Esophagus squamous epithelium (tissue), 5 donors: Measurements from ENCODE around the gene EBF4. TPM values are rescaled to one million over a fixed set of nuclear protein-coding genes. Genes with fewer than 3 reads are reported as not detected.

Experiments
- DNase-seq: peaks from one replicate; lab custom pipeline; 2025; lab: John Stamatoyannopoulos, UW
- H3K27ac ChIP-seq, 4 donors: fragments of 200-600 bp; sonication (generic); one replicate each; pipeline ENCODE4 v1.5.1; 2016 to 2019; ENCODE audit warnings: mild to moderate bottlenecking in 1 of 4
- H3K27me3 ChIP-seq, 4 donors: fragments of 200-600 bp; sonication (generic); 1 replicate in 3 of 4; 2 replicates in 1 of 4; pipeline versions ENCODE4 v1.5.1 to v1.6.0; 2017 to 2021; ENCODE audit warnings: antibody characterized with exemption in 1 of 4
- H3K36me3 ChIP-seq, 3 donors: fragments of 200-600 bp; sonication (generic); one replicate each; pipeline ENCODE4 v1.5.1; 2016 to 2019
- H3K4me1 ChIP-seq, 3 donors: fragments of 200-600 bp; sonication (generic); one replicate each; pipeline ENCODE4 v1.5.1; 2017 to 2019
- H3K4me3 ChIP-seq, 4 donors: fragments of 200-600 bp; sonication (generic); 1 replicate in 3 of 4; 2 replicates in 1 of 4; pipeline ENCODE4 v1.5.1; 2016 to 2019; ENCODE audit warnings: mild to moderate bottlenecking in 2 of 4, moderate library complexity in 1 of 4
- H3K9me3 ChIP-seq, 3 donors: fragments of 200-600 bp; sonication (generic); one replicate each; pipeline ENCODE4 v1.5.1; 2016 to 2019
- POLR2A ChIP-seq, 4 donors: fragments of 450-650 bp; IDR thresholded peaks; one replicate each; pipeline ENCODE4 v1.6.1; 2017; ENCODE audit warnings: antibody characterized with exemption in 4 of 4, mild to moderate bottlenecking in 4 of 4, moderate library complexity in 3 of 4
- WGBS, 2 donors: methylation state at CpG; one replicate each; pipeline ENCODE4 v1.1.5; 2018; 5-methylcytosine and 5-hydroxymethylcytosine counted together
- intact Hi-C: fragments of 100-400 bp; cut with DNase I; formaldehyde crosslinking; loops from one replicate; pipeline ENCODE4 v1.15.0; 2022
- total RNA-seq, 4 donors: library from RNA; depleted of rRNA; stranded (reverse); fragments of >200 nt; gene quantifications; one replicate each; pipeline ENCODE4 v1.1.0, GENCODE V29; 2016
- TF ChIP-seq, protein P1 (sequence below), 6 experiments: fragments of 450-650 bp in 4 of 6; fragments of 200-600 bp in 2 of 6; sonication (generic) in 2 of 6; IDR thresholded peaks; one replicate each; pipeline ENCODE4 v1.5.1; 2016 to 2019; ENCODE audit warnings: antibody characterized with exemption in 6 of 6, mild to moderate bottlenecking in 4 of 6, moderate library complexity in 4 of 6
- donor health status: DM: yes; HTN: yes; CAD: no.

EBF4 gene
- total RNA-seq, 4 donors from 2014 or later: 3.2 to 10.4 (median 7.2) TPM

DNA sequence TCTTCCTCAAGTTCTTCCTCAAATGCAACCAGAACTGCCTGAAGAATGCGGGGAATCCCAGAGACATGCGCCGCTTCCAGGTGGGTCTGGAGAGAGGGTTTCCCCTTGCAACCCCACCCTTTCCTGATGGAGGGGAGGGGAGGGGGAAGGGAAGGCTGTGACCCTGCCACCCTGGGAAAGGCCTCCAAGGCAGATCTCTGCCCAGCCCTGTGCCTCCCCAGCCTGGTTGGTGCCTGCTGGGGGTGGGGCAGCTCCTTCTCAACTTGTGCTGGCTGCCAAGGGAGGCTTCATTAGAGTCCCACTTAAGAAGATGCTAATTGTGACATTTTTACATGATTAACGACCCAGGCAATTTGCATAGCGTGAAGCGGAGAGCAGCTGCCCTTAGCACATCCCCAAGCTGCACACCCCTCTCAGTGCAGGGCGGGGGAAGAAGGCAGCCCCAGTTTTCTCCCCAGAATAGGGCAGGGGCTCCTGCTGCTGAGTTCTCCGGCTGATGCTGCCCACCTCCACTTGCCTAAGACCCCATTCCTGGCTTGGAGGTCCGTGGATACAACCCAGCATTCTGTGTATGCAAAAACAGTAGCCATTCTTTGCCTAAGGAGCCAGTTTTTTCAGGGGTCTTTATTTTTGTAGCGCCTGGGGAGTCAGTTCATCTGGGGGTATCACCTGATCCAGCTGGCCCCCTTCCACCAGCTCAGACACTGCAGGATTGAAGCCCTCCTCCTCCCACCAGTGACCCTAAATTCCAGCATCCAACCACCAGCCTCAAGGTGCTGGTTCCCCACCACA lies 56.2 kb downstream of the EBF4 start:
- intact Hi-C loops: no loop called here
- Histone ChIP-seq H3K27ac (no peak overlapping the region), H3K27me3 (peaks cover 0 to 44% (median 0%) of the 10 kb centered on the region in 4 donors), H3K9me3 (no peaks in the 10 kb centered on the region), H3K4me3 (no peak overlapping the region), H3K36me3 (no peaks in the 10 kb centered on the region), H3K4me1 (peaks cover 20 to 37% (median 20%) of the 10 kb centered on the region in 3 donors)
- 65% methylated on average over 7 to 9 of the region's 10 CpGs for WGBS, 2 donors
- TF ChIP-seq, protein P1, sequence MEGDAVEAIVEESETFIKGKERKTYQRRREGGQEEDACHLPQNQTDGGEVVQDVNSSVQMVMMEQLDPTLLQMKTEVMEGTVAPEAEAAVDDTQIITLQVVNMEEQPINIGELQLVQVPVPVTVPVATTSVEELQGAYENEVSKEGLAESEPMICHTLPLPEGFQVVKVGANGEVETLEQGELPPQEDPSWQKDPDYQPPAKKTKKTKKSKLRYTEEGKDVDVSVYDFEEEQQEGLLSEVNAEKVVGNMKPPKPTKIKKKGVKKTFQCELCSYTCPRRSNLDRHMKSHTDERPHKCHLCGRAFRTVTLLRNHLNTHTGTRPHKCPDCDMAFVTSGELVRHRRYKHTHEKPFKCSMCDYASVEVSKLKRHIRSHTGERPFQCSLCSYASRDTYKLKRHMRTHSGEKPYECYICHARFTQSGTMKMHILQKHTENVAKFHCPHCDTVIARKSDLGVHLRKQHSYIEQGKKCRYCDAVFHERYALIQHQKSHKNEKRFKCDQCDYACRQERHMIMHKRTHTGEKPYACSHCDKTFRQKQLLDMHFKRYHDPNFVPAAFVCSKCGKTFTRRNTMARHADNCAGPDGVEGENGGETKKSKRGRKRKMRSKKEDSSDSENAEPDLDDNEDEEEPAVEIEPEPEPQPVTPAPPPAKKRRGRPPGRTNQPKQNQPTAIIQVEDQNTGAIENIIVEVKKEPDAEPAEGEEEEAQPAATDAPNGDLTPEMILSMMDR (IDR thresholded peaks at IDR 0.05): no peak
- no peak for TF ChIP-seq POLR2A (IDR thresholded peaks at IDR 0.05)
- no peak for DNase-seq

DNA sequence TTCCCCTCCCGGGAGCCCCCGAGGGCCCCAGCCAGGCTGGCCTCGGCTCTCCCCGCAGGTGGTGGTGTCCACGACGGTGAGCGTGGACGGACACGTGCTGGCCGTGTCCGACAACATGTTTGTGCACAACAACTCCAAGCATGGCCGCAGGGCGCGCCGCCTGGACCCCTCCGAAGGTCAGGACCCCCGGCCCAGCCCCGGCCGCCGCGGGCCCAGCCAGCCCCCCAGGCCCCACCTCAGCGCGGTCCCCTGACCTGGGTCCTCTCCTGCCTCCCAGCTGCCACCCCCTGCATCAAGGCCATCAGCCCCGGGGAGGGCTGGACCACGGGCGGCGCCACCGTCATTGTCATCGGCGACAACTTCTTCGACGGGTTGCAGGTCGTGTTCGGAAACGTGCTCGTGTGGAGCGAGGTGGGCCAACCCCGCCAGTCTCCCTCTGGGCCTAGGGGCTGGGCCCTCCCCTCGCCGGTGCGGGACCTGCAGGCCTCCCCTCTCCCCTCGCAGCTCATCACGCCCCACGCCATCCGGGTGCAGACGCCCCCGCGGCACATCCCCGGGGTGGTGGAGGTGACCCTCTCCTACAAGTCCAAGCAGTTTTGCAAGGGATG lies 56.9 kb downstream of the EBF4 start:
- intact Hi-C loops: no loop called here
- Histone ChIP-seq H3K36me3 (no peaks in the 10 kb centered on the region), H3K27me3 (peaks cover 0 to 51% (median 2%) of the 10 kb centered on the region in 4 donors), H3K27ac (no peak overlapping the region), H3K4me1 (peaks cover 20 to 41% (median 20%) of the 10 kb centered on the region in 3 donors), H3K9me3 (no peaks in the 10 kb centered on the region), H3K4me3 (no peak overlapping the region)
- WGBS, 2 donors: 0 to 55% methylated on average over 1 to 4 of the region's 49 CpGs
- no peak for DNase-seq
- TF ChIP-seq, protein P1 (IDR thresholded peaks at IDR 0.05): no peak
- TF ChIP-seq POLR2A (IDR thresholded peaks at IDR 0.05): no peak

DNA sequence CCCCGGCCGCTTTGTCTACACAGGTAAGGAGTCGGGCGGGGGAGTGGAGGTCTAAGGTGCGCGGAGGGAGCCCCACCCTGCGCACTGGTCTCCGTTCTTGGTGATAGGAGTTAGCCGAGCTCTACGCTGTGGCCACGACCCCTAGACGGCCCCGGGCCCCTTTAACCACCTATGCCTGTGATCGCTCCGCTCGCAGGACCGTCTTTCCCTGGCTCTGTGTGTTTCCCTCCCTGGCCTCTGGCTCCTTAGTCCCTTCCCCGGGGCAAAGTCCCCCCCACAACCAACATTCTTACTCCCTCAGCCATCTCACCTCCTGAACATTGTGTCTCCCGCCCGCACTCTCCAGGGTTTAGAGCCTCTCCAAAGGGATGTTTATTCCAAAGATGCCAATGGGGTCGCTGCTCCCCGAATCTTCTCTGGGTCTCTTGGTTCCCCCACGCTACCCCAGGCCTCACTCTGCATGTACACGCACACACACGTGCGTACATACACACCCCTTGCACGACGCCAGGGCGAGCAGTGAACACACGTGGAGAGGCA lies 57.4 kb downstream of the EBF4 start:
- Histone ChIP-seq H3K9me3 (no peaks in the 10 kb centered on the region), H3K27ac (no peak overlapping the region), H3K4me1 (peaks cover 20 to 43% (median 20%) of the 10 kb centered on the region in 3 donors), H3K4me3 (no peak overlapping the region), H3K27me3 (peaks cover 0 to 56% (median 3%) of the 10 kb centered on the region in 4 donors), H3K36me3 (no peaks in the 10 kb centered on the region)
- intact Hi-C loops: no loop called here
- WGBS, 2 donors: 53 to 54% methylated on average over 24 of the region's 30 CpGs
- no peak for DNase-seq
- TF ChIP-seq, protein P1 (IDR thresholded peaks at IDR 0.05): no peak
- no peak for TF ChIP-seq POLR2A (IDR thresholded peaks at IDR 0.05)

DNA sequence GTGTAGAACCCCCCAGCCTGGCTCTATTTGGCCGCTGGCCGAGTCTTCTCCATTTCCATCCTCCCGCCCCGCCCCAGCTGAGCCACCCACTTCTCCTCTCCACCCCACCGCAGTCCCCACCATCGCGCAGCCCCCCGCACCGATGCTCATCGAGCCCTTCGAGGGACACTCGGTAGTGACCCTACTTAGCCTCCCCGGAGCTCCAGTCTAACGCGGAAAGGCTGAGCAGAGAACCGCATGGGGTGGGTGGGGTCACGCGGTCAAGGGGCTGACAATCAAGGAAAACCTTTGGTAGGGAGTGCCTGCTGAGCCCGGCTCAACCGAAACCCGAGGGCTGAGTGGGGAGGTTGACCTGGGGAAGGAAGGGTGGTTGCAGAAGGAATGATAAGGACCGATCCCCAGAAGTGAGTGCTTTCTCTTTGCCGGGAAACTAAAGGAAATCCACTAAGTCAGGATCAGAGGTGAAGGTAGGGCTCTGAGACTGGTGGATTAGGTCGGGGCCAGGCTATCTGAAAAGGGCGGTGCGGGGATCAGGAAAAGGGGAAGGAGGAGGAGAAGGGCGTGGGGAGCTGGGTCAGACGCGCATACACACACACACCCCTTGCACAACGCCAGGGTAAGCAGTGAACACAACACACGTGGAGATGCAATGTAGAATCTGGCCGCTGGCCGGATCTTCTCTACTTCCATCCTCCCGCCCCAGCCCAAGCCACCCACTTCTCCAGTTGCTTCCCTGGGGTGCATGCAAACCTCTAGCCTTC lies 58.1 kb downstream of the EBF4 start:
- TF ChIP-seq, protein P1 (IDR thresholded peaks at IDR 0.05): peak in 1 of 6 experiments; percentile 21
- no peak for TF ChIP-seq POLR2A (IDR thresholded peaks at IDR 0.05)
- Histone ChIP-seq H3K36me3 (no peaks in the 10 kb centered on the region), H3K27ac (peak overlapping the region in 1 of 4 donors; percentile 21), H3K4me3 (peak overlapping the region in 3 of 4 donors; percentile 42 to 72 (median 51)), H3K9me3 (no peaks in the 10 kb centered on the region), H3K27me3 (peaks cover 0 to 63% (median 3%) of the 10 kb centered on the region in 4 donors), H3K4me1 (peaks cover 20 to 43% (median 20%) of the 10 kb centered on the region in 3 donors)
- intact Hi-C loops: no loop called here
- no peak for DNase-seq
- 6 to 10% methylated on average over 15 to 19 of the region's 34 CpGs for WGBS, 2 donors
